ENCODE results near the gene IP6K3.

Gene IP6K3

DNA sequence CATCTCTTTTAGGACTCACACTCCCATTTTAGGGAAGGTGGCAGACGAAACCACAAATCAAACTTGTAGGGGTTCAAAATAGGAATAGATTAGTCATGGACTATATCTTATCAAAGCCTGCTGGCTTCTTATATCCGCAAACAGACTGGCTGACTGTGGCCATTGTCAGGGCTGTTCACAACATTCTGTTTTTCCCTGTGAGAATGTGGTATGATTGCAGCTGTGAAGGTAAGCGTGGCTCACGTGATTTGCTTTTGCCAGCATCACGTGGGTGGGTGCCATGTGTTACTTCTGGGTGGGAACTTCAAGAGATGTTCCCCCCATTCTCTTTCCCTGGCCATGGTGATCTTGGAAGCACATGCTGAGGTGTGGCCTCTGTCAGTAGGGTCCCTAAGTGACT, 5.9 kb downstream of the IP6K3 start:
- no peak for DNase-seq (ENCODE audit: low read depth)

DNA sequence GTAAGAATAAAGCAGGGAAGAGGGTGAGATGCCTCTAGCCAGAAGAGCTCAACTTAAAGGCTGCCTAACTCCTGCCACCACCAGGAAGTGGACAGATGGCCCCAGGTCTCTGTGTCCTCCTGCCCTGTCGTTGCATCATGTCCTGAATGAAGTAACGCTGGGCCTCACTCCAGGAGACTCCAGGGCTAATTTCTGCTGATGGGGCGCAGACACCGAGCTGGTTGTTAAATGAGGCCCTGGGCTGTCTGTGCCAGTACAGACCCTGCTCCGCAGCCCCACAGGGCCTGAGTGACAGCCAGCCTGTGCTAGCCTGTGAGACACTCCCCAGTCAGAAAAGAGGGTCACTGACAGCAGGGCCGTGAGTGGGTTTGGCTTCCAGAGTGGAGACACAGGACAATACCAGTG, 6.5 kb downstream of the IP6K3 start:
- DNase-seq (ENCODE audit: low read depth) = no peak

DNA sequence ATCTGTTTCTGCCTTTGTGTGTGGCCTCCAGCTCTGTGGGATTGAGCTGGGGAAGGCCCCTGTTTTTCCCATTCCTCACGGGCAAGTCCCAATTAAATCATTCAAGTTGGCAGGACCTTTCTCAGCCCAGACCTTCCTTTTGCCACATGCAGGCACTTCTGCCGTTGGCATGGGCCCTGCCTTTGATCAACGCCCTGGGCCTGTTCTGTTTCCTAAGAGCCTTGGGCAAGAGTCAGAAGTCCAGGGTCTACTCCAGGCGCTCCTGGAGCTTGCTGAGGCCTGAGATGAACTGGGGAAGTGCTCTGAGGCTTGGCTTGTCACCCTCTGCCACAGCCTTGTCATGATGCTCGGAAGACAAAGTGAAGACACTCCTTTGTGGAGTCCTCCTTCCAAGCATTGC, 7.1 kb downstream of the IP6K3 start:
- DNase-seq (ENCODE audit: low read depth) = no peak

DNA sequence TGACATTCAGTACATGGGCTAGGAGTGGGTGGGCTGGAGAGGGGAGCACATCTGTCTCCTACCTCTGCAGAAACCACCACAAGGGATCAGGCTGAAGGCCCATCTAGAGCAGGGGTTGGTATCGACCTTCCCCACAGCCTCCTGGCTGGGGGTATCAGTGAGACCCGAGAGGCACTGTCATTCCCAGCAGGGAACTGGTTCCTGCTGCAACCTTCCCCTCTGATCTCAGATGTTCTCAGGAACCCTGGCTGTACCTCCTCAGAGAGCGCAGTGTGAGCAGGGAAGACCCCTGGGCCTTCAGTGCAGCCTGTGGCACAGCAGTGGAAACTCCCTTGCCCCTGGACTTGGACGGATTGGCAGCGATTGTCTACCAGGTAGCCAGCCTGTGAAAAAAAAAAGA, 7.8 kb downstream of the IP6K3 start:
- no peak for DNase-seq (ENCODE audit: low read depth)

DNA sequence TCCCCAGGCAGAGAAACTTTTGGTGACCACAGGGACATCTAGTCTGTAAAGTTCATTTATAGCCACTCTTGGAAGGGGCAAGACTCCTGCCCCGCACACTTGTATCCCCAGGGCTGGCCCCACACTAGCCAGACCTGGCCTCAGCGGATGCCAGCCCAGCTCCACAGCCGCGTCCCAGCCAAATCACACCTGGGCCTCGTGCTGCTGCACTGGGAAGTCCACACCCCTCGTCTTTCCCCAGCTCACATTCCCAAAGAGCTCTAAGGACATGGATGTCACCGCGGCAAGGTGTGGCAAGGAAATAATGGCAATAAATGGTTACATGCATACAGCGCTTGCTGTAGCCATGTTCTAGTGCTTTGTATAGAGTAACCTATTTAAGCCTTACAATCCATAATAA, 8.6 kb downstream of the IP6K3 start:
- DNase-seq (ENCODE audit: low read depth) = no peak

DNA sequence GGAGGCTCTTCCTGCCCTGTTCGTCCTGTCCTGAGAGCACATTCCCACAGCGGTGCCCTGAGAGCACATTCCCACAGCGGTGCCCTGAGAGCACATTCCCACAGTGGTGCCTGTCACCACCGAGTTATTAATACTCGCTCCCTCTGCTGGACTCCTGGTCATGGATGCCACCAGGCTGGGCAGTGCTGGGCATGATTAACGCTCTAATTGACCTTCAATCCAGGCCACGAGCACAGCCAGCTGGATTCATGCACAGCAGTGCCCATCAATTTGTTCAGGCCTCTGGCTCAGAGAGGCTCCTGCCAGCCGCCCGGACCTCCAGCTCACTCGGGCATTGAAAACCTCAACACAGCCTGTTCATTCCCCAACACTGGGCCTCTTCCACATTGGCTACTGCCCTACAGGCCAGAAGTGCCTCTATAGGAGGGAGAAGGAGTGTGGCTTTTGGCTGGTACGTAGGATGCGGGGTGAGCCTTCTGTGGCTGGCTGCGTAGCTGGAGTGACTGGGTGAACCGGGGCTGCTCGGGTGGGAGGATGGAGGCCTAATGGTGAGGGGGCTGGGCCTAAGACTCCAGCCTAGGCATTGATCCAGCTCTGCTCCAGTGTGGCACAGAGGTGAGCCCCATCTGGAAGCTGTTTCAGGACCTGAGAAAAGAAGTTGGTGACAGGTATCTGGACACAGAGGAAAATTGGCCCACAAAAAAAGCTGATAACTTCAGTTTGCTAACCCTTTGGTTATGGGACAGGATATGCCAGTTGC, 9.3 kb downstream of the IP6K3 start:
- DNase-seq (ENCODE audit: low read depth) = no peak

DNA sequence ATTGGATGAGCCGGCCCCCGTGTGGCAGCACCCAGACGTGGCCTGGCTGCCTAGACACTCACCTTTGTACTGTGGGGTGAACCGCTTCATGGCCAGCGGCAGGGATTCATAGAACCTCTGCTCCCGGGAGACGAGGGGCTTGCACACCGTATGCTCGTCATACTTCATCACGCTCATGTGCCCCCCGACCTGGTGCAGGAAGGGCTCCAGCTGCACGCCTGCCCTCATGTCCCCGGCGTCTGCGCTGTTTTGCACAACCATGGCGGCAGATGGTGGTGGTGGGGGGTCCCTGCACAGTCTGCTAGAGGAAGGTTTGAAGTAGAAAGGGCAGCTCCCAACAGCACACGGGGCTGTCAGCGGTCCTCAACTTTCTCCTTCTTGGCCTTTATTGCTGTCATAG, 11.5 kb downstream of the IP6K3 start:
- no peak for DNase-seq (ENCODE audit: low read depth)

DNA sequence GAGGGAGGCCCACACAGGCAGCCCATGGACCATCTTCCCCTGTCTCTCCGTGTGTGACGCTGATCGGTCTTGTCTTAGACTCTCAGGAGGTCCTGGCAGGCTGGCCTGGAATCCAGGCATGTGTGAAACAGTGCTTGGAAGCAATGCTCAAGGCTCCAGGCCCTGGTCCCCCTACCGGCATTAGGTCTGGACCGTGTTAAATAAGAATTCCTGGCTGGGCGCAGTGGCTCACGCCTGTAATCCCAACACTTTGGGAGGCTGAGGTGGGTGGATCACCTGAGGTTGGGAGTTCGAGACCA, 13.0 kb downstream of the IP6K3 start:
- DNase-seq (ENCODE audit: low read depth) = no peak

DNA sequence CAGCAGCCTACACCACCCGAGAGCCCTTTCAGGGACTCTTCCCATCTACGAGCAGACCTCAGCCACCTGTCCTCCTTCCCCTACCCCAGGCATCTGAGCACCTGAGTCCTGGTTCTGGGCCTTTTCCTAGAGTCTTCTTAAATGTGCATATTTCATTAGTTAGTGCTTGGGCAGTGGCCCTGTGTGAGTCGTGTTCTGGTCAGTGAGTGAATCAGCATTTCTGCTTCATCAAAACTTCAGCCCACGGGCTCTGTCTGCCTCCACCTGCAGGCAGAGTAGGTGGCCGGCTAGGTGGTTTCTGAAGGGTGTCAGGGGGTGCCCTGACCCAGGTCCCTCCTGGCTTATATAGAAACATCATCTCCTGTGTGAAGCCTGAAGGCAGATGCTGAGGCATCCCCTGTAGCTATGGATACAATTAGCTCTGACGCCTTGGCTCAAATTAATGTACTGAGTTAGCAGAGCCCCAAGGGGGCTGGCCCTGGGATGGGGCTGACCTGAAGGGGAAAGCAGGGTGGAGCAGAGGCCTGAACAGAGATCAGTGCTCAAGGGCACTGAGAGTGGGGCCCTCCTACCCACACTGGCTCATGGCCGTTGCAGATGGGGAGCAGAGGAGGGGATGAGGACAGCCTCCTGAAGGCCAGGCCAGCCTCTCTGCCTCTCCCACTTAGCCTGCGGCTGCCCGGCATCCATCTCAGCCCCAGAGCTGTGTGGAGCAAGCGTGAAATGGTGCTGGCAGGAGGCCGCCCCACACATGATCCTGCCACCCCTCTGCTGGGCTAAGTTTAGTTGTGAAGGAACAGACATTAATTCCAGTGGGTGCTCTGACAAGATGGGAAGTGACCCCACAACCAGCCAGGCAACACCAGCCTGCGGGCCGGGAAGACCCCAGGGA, 13.6 kb downstream of the IP6K3 start:
- no peak for DNase-seq (ENCODE audit: low read depth)

DNA sequence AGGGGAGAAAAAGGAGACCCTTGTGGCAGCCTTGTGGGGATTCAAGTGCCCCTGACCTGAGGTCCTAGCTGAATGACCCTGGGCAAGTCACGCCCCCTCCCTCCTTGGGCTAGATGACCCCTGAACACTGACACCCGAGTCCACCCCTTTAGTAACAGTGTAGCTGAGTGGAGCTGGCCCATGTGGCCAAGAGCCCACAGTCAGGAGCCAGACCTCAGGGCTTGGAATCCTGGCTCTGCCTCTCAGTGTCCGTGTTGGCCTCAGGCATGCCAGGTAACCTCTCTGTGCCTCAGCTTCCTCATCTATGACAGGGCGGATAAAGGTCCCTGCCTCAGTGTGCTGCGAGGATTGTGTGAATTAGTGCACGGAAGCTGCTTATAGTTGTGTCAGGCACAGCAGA, 14.3 kb downstream of the IP6K3 start:
- DNase-seq (ENCODE audit: low read depth) = no peak

DNA sequence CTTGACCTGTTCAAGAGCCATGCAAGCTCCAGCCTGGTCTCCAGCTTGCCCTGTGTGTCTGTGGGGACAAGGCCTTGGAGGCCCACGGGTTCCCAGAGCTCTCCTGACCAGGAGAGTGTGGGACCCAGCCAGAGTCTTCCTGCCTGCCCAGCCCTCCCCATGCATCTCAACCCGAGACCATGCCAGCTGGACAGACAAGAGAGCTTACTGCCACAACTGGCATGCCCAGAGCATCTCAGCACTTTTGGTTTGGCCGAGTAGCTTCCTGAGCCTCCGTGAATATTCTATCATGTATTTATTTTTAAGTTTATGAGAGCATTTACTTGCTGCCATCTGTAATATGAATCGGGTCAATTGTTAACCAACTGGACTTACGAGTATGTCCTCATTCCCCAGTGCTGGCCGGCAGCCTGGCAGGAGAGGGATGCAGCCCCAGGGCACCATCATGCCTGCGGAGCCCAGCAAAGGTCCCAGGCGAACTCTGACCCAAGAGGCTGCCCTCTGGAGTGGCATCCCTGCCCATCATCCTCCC, 14.9 kb downstream of the IP6K3 start:
- no peak for DNase-seq (ENCODE audit: low read depth)

DNA sequence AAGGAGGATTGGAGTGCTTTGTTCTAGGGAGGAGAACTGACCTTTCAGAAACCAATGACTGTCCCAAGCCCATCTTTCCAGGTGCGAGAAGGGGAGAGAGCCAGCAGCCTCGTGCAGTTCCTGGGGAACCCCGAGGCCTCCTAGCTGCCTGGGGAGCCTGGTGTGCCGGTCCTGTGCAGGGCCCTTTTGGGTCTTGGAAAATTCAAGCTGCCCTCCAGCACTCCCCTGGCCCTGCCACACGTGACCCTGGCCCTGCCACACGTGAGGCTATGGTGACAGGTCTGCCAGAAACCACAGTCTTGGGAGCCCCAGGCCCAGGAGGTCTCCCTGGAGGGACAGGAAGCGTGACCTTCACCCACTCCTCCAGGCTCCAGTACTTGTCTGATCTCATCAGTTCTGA, 15.7 kb downstream of the IP6K3 start:
- no peak for DNase-seq (ENCODE audit: low read depth)

DNA sequence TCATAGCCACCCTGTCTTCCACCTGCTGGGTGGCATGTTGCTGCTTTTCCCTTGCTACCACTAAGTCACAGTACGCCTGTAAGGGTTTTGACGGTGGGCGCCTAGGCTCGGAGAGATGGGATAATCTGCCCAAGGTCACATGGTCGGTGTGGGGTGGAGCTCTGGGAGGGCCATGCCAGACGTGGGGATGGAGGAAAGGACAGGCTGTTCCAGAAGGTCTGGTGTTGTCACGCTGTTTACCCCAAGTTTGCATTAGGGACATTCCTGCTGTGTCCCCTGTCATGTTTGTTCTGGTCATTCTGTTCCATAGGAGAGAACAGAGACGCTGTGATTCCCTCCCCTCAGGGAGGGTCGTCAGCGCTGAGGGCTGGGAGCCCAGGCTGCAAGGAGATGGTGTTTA, 16.1 kb downstream of the IP6K3 start:
- no peak for DNase-seq (ENCODE audit: low read depth)

DNA sequence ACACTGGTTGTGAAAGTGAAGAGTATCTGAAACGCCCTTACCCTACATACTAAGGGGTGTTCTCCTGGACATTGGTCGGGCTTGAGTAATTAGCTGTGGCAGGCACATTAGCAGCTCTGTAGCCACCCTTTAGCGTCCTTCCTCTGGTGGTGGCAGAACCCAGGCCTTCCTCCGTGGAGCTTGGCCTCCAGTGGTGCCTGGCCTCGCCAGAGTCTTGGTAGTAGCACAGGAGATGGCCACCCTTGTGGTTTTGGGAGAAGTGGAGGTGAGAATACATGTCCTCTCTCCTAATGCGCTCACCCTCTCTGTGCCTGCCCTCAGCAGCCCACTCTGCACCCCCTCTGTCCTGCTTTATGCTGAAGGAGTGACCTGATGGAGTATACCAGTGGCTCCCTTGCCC, 17.6 kb downstream of the IP6K3 start:
- no peak for DNase-seq (ENCODE audit: low read depth)

DNA sequence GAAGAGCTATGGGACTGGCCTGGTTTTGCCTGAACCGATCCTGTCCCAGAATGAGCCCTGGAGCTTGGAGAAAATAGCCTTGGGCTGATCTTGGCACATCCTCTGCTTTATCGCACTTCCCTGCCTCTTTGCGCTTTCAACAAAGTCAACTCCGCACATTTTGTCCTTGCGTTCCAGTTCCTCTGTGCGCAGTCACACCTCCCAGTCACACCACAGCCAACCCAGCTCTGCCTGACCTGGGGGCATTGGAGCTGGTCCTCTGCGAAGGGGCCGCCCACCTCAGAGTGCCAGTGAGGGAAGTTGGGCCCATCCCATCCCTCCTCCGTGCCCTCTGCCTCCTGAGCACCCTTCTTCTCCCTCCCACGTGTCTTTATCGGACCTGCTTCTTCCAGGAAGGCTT, 18.3 kb downstream of the IP6K3 start:
- DNase-seq (ENCODE audit: low read depth) = no peak

DNA sequence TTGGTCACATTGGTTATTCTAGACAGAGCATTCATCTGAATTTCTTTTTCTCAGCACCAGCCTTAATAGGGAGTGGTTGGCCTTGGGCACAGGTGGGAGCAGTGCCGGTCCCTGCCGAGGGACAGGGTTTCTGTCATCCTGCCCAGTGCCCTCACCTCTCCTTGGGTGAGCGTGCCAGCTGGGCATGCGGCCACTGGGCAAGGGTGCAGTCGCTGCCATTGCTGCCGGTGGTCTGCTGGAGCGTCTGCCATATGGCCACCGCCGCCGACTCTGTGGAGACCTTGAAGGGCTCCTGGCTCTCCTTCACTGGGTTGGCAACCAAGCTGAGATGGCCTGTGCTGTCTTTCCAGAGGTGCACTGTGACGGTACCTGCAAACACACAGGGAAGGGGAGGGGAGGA, 18.8 kb downstream of the IP6K3 start:
- DNase-seq (ENCODE audit: low read depth) = no peak

DNA sequence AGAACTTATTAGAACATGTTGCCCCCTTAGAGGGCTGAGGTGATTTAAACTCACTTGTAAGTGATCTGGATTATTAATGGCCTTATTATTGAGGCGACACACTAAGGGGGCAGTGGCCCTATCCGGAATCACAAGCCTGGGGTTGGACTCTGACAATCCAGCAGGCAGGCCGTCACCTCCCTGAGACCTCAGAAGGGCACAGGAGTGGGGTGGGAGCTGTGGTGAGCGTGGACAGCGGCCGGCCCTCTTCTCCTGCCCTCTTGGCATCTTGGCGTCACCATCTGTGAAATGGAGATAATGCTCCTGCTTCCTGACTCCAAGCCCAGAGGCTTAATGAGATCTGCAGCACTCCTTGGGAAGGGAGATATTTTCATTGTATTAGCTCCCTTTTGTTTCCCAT, 19.6 kb downstream of the IP6K3 start:
- no peak for DNase-seq (ENCODE audit: low read depth)

DNA sequence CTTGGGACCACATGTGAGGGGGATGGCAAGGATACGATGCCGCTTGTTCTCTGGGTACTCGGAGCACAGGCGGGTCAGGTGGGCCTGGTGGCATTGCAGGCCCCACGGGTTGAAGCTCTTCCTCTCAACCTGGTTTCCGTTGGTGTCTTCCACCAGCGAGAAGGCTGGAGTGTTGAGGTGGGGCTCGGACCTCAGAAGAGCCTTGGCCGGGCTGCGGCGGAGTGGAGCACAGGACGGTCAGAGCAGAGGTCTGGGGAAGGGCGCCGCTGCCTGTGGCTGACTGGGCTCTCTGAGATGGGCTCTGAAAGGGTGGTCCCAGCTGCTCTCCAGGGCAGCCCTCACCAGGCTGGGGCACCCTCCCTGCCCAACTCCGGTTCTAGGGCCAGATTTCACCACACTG, 20.0 kb downstream of the IP6K3 start:
- no peak for DNase-seq (ENCODE audit: low read depth)

DNA sequence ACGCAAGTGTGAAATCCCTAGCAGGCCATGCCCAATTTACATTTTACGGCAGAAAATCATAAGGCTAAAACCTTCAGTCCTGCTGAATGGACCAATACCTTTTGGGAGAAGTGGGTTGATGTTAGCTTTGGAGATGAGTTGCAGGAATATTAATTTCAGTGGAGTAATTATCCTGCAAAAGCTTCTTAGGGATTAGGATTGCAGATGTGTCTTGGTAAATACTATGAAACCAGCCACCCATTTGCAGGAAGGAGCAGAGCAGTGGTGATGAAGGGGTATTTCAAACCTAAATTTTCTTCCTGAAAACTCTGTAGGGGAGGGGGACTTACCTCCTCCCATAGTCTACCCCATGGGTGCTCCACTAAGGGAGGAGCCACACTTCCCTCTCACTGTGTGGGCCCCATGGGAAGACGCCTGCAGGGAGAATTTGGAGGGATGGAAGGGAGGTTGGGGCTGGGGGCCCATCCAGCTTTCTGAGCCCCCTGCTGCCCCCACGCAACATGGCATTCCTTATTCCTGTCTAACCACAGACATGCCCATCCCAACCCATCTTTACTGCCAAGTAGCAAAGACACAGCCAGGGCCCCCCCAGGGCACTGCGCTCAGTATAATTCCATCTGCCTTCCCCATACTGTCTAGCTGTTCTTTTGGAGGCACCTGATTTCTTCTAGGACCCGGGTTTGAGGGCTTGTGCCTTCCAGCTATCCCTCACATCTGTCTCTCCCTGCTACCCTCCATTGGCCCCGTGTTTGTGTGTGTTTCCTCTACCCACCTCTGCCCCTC, 20.6 kb downstream of the IP6K3 start:
- no peak for DNase-seq (ENCODE audit: low read depth)

DNA sequence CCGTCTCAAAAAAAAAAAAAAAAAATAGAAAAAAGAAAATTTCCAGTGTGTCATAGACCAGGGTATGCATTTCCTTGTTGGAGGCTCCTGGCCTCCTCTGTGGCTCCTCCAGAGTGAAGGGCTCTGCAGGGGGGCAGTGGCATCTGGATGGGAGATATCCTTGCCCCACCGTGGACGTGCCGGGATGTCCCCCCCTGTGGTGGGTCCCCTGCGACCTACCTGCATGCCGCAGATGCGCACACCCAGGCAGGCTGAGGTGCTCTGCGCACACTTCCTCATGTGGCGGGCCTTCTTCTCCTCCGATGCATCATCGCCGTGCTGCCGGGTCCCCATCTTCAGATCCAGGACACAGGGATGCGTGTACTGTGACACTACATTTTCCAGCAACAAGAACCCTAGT, 21.5 kb downstream of the IP6K3 start:
- no peak for DNase-seq (ENCODE audit: low read depth)

DNA sequence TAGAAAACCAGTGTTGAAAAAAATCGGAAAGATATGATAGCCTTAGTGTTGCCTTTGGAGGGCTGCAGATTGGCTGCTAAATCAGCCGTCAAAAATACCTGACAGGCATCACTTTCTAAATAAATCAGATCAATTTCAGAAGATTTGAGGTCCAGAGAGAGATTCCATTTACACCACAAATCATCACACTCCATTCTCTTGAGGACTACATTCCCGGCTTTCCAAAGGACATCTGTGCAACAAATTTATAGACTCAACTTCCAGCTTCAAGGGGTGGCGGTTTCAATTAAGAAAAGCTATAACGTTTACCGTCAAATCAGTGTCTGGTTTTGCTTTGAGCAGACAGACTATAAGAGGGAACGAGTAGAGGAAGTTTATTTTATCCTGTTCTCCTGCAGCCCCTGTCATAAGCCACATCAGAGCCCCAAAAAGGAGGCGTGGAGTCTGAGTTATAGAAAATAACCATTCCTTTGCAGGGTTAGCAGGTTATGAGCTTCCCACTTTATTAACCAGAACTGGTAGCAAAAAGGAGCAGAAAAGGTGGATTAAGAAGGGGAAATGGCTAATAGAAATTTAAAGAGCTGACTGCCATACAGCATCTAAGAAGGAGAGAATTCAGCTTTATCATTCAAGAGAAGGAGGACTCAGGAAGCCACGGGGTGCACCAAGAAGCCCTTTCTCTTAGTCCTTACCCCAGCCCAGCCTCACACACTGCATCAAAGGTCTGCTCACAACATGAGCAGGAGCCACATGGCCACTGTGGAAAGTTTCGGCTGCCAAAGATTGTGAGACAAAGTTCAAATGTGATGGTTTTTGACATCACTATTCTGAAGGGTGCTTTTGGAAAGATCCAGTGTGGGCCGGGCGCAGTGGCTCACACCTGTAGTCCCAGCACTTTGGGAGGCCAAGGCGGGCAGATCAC, 22.3 kb downstream of the IP6K3 start:
- DNase-seq (ENCODE audit: low read depth) = no peak

Measured in GM04503 (cell line).